Neural cell (in vitro differentiated cells): ENCODE data around the gene ARFGEF3. TPM values are rescaled to one million over a fixed set of nuclear protein-coding genes. Genes with fewer than 3 reads are reported as not detected.

Experiments
- H2AFZ ChIP-seq: fragments of 200-600, 300-800 bp; sonication (generic), shearing (Covaris generic); 2 replicates; pipeline ENCODE4 v1.6.0; 2014; ENCODE audit warnings: low read depth, mild to moderate bottlenecking, antibody characterized with exemption, low read length, moderate library complexity
- H3F3A ChIP-seq: fragments of 200-600 bp; shearing (Covaris generic); 2 replicates; pipeline ENCODE4 v1.6.1; 2016; ENCODE audit warnings: mild to moderate bottlenecking, moderate library complexity, mixed read lengths, antibody characterized with exemption, low read length; ENCODE audit not compliant: insufficient read depth, poor library complexity, severe bottlenecking
- H3K27ac ChIP-seq: fragments of 200-600, 300-800 bp; sonication (generic), shearing (Covaris generic); 2 replicates; pipeline ENCODE4 v1.5.1; 2014; ENCODE audit warnings: mild to moderate bottlenecking, low read length, moderate library complexity
- H3K27me3 ChIP-seq: fragments of 300-800, 200-600 bp; sonication (generic), shearing (Covaris generic); 2 replicates; pipeline ENCODE4 v1.6.0; 2014; ENCODE audit warnings: mild to moderate bottlenecking, low read depth, low read length, moderate library complexity; ENCODE audit not compliant: insufficient read depth
- H3K36me3 ChIP-seq: fragments of 300-800, 200-600 bp; sonication (generic), shearing (Covaris generic); 2 replicates; pipeline ENCODE4 v1.5.1; 2014; ENCODE audit warnings: mild to moderate bottlenecking, antibody characterized with exemption, low read length, moderate library complexity; ENCODE audit not compliant: insufficient read depth
- H3K4me2 ChIP-seq: fragments of 300-800, 200-600 bp; sonication (generic), shearing (Covaris generic); 2 replicates; pipeline ENCODE4 v1.6.0; 2014; ENCODE audit warnings: mild to moderate bottlenecking, low read length
- H3K4me3 ChIP-seq: fragments of 300-800, 200-600 bp; sonication (generic), shearing (Covaris generic); 2 replicates; pipeline ENCODE4 v1.5.1; 2014; ENCODE audit warnings: mild to moderate bottlenecking, low read length, moderate library complexity
- H3K79me2 ChIP-seq: fragments of 200-600 bp; shearing (Covaris generic); replicated peaks from 2 replicates; pipeline ENCODE4 v1.6.0; 2014; ENCODE audit warnings: mild to moderate bottlenecking, low read length, moderate library complexity; ENCODE audit not compliant: insufficient read depth
- H3K9ac ChIP-seq: fragments of 300-800, 200-600 bp; sonication (generic), shearing (Covaris generic); 2 replicates; pipeline ENCODE4 v1.6.1; 2016; ENCODE audit warnings: mild to moderate bottlenecking, low read length, mixed read lengths
- H3K9me2 ChIP-seq: fragments of 200-600 bp; shearing (Covaris generic); 2 replicates; pipeline ENCODE4 v1.6.1; 2016; ENCODE audit warnings: mild to moderate bottlenecking, low read length, mixed read lengths; ENCODE audit not compliant: insufficient read depth
- H3K9me3 ChIP-seq: fragments of 200-600, 300-800 bp; sonication (generic), shearing (Covaris generic); 2 replicates; pipeline ENCODE4 v1.6.1; 2016; ENCODE audit warnings: mild to moderate bottlenecking, mixed run types, low read length, moderate library complexity, mixed read lengths
- H4K20me1 ChIP-seq: fragments of 200-600 bp; shearing (Covaris generic); 2 replicates; pipeline ENCODE4 v1.6.1; 2016; ENCODE audit warnings: mild to moderate bottlenecking, mixed run types; ENCODE audit not compliant: insufficient read depth
- CTCF ChIP-seq: fragments of 450-650 bp; IDR thresholded peaks from 2 replicates; pipeline ENCODE4 v1.5.1; 2014; ENCODE audit warnings: antibody characterized with exemption, mild to moderate bottlenecking, moderate library complexity; ENCODE audit not compliant: poor library complexity, severe bottlenecking
- EP300 ChIP-seq: fragments of 450-650 bp; conservative IDR thresholded peaks from 2 replicates; pipeline ENCODE4 v1.6.1; 2014; ENCODE audit warnings: antibody characterized with exemption, mild to moderate bottlenecking, moderate library complexity; ENCODE audit not compliant: poor library complexity, severe bottlenecking
- EZH2 ChIP-seq: fragments of 200-600, 300-800 bp; shearing (Covaris generic), sonication (generic); IDR thresholded peaks from 2 replicates; pipeline ENCODE4 v1.6.1; 2014; ENCODE audit warnings: antibody characterized with exemption, low read length, borderline replicate concordance, mild to moderate bottlenecking; ENCODE audit not compliant: insufficient read depth, poor library complexity, severe bottlenecking
- MXI1 ChIP-seq: fragments of 450-650 bp; conservative IDR thresholded peaks from 2 replicates; pipeline ENCODE4 v1.6.1; 2014; ENCODE audit warnings: antibody characterized with exemption, mild to moderate bottlenecking; ENCODE audit not compliant: poor library complexity, severe bottlenecking
- POLR2AphosphoS5 ChIP-seq: IDR thresholded peaks from 2 replicates; pipeline ENCODE4 v1.6.1; 2012
- RAD21 ChIP-seq: fragments of 450-650 bp; conservative IDR thresholded peaks from 2 replicates; pipeline ENCODE4 v1.6.1; 2014; ENCODE audit warnings: antibody characterized with exemption, mild to moderate bottlenecking, moderate library complexity
- REST ChIP-seq: IDR thresholded peaks from 2 replicates; pipeline ENCODE4 v1.6.1; 2012; ENCODE audit warnings: borderline replicate concordance
- SMC3 ChIP-seq: fragments of 450-650 bp; conservative IDR thresholded peaks from 2 replicates; pipeline ENCODE4 v1.6.1; 2014; ENCODE audit warnings: antibody characterized with exemption, mild to moderate bottlenecking, moderate library complexity; ENCODE audit not compliant: poor library complexity
- TAF1 ChIP-seq: IDR thresholded peaks from 2 replicates; pipeline ENCODE4 v1.6.1; 2012; ENCODE audit warnings: low read depth
- polyA plus RNA-seq: library from polyadenylated mRNA; depleted of rRNA; stranded (reverse); fragments of >200 nt; gene quantifications from 2 replicates; pipeline ENCODE4 v1.2.3, GENCODE V29; 2014

ARFGEF3 gene
- polyA plus RNA-seq, 1 donor from 2014 or later: 4.6 TPM

- no peaks in the 10 kb centered on the region for H3K9me3 ChIP-seq
- H3K79me2 ChIP-seq: no peaks in the 10 kb centered on the region
- no peak overlapping the region for H3K4me2 ChIP-seq
- H3F3A ChIP-seq: no peaks in the 10 kb centered on the region
- H3K9me2 ChIP-seq: no peaks in the 10 kb centered on the region
- H3K36me3 ChIP-seq: peaks cover 3% of the 10 kb centered on the region
- no peaks in the 10 kb centered on the region for H3K27me3 ChIP-seq
- H3K27ac ChIP-seq: no peak overlapping the region
- TF ChIP-seq MXI1 (no peak), RAD21 (no peak), EP300 (no peak), CTCF (no peak), TAF1 (no peak), POLR2AphosphoS5 (no peak), SMC3 (no peak), EZH2 (no peak), REST (no peak)
- no peaks in the 10 kb centered on the region for H4K20me1 ChIP-seq
- H3K9ac ChIP-seq: no peak overlapping the region
- H2AFZ ChIP-seq: no peak overlapping the region
- H3K4me3 ChIP-seq: no peak overlapping the region
These were observed 175.3 kb downstream of the ARFGEF3 start for GRCh38 chr6:138337076-138337475.

- Histone ChIP-seq H3K9ac (no peak overlapping the region), H3K9me2 (no peaks in the 10 kb centered on the region), H3K4me3 (no peak overlapping the region), H4K20me1 (no peaks in the 10 kb centered on the region), H2AFZ (no peak overlapping the region), H3K9me3 (no peaks in the 10 kb centered on the region), H3K79me2 (no peaks in the 10 kb centered on the region), H3K4me2 (no peak overlapping the region), H3K36me3 (peaks cover 3% of the 10 kb centered on the region), H3K27ac (no peak overlapping the region), H3K27me3 (no peaks in the 10 kb centered on the region), H3F3A (no peaks in the 10 kb centered on the region)
- TF ChIP-seq REST (no peak), POLR2AphosphoS5 (no peak), MXI1 (no peak), EZH2 (no peak), EP300 (no peak), CTCF (no peak), RAD21 (no peak), TAF1 (no peak), SMC3 (no peak)
These were observed 177.3 kb downstream of the ARFGEF3 start for GRCh38 chr6:138339024-138339423.
